D721Med (cell line): ENCODE measurements around the gene MECP2.

Source experiments
- DNase-seq: peaks from one replicate; pipeline ENCODE4 v3.0.0; 2011; ENCODE audit warnings: low spot score; ENCODE audit not compliant: insufficient read length
- FAIRE-seq: peaks from 2 replicates; lab custom pipeline; 2011; peaks lifted over from hg19 to GRCh38; lab: Jason Lieb, UNC
- CTCF ChIP-seq: IDR thresholded peaks from 2 replicates; pipeline ENCODE4 v1.5.1; 2012; ENCODE audit warnings: mild to moderate bottlenecking, control low read depth; ENCODE audit not compliant: insufficient read depth; ENCODE audit errors: missing control alignments

Gene MECP2

DNA sequence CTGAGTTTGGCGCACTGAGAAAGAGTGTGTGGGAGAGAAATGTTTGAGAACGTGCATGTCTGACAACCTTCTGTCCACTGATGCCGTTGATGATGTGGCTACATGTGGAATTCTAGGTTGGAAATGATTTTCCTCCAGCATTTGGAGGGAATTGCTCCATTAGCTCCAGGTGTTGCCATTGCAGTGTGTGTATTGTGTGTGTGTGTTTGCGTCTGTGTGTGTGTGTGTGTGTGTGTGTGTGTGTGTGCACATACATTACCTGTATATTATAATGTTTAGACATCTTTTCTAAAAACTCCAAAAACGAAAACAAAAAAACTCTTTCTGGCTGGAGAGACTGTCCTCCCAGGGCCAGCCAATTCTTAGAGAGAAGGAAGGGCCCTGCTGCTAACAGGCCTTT lies 18.2 kb upstream of the MECP2 start:
- no peak for DNase-seq
- no peak for TF ChIP-seq CTCF
- no peak for FAIRE-seq

DNA sequence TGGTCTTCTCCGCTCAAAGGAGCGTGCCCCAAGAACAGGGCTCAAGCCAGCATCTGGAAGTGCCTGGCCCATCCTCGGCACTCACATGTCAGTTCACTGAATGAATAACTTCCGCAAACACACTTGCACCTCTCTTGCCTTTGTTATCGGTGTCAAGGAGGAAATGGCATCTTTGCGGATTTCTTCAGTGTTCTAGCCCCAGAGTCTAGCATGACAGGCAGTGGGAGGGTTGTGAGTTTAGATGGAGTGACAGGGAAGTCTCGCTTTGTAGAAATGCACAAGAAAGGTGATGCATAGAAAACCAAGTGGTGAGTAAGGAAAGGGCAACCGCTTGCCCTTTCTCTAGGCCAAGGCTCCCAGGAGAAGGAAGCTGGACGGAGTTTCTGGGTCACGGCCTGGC lies 17.6 kb upstream of the MECP2 start:
- TF ChIP-seq CTCF: no peak
- FAIRE-seq (no peak), DNase-seq (no peak)

- TF ChIP-seq CTCF: no peak
- FAIRE-seq: no peak
- DNase-seq: no peak
These were observed 17.1 kb upstream of the MECP2 start for GRCh38 chrX:154114652-154115051.

DNA sequence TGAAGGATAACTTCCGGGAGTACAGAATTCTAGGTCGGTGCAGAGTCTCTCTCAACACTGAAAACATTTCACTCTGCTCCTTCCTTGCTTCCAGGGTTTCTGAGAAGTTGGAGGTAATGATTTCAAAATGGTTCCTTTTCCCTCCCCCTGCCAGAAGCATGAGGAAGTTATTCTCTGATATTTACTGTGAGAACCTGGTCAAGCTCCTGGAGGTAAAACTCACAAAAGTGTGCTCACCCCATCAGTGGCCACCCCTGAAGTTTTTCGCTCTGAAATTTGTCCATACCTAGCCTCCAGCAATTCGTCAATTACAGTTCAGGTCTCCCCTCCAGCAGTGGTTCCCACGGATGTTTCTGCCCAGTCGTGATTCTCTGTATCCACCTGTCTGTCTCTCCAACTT lies 16.2 kb upstream of the MECP2 start:
- no peak for TF ChIP-seq CTCF
- FAIRE-seq (no peak), DNase-seq (no peak)

- FAIRE-seq: no peak
These were observed 1.0 kb upstream of the MECP2 start for GRCh38 chrX:154098551-154098950.

GRCh38 chrX:154097003-154097588 lies 421 bp downstream of the MECP2 start:
- FAIRE-seq (no peak), DNase-seq (peak; percentile 32)
- no peak for TF ChIP-seq CTCF

More at GRCh38 chrX:154098551-154098950, 1.0 kb upstream of the MECP2 start:
- no peak for DNase-seq
- TF ChIP-seq CTCF: no peak

- no peak for TF ChIP-seq CTCF
- DNase-seq (no peak), FAIRE-seq (no peak)
These were observed 1.1 kb downstream of the MECP2 start for GRCh38 chrX:154096140-154097002.
